Skin of body (tissue), 2 donors: ENCODE measurements around the gene PIP4K2A. TPM values are rescaled to one million over a fixed set of nuclear protein-coding genes. Genes with fewer than 3 reads are reported as not detected.

ENCODE experiments used
- DNase-seq: peaks from one replicate; lab custom pipeline; 2025; lab: John Stamatoyannopoulos, UW
- total RNA-seq: library from RNA; depleted of rRNA; stranded (reverse); fragments of >200 nt; gene quantifications from one replicate; pipeline ENCODE4 v1.2.3, GENCODE V29; 2014

The PIP4K2A gene
- total RNA-seq, 1 donor from 2014 or later: 22.1 TPM

GRCh38 chr10:22621726-22622125, 92.7 kb downstream of the PIP4K2A start:
- DNase-seq: no peak

- no peak for DNase-seq
Measured at GRCh38 chr10:22620929-22621328, 93.4 kb downstream of the PIP4K2A start.

- peak; percentile 47 for DNase-seq
Measured at GRCh38 chr10:22620140-22620857, 94.1 kb downstream of the PIP4K2A start.

- DNase-seq: no peak
Measured at GRCh38 chr10:22619101-22619500, 95.3 kb downstream of the PIP4K2A start.

GRCh38 chr10:22618078-22618785, 96.1 kb downstream of the PIP4K2A start:
- DNase-seq: no peak

GRCh38 chr10:22617516-22617915, 96.9 kb downstream of the PIP4K2A start:
- no peak for DNase-seq

- no peak for DNase-seq
Measured at GRCh38 chr10:22617051-22617450, 97.3 kb downstream of the PIP4K2A start.

- no peak for DNase-seq
Measured at GRCh38 chr10:22615819-22616499, 98.4 kb downstream of the PIP4K2A start.

- no peak for DNase-seq
Measured at GRCh38 chr10:22615101-22615500, 99.3 kb downstream of the PIP4K2A start.

- DNase-seq: no peak
Measured at GRCh38 chr10:22613011-22613410, 101.4 kb downstream of the PIP4K2A start.

- DNase-seq: no peak
Measured at GRCh38 chr10:22612318-22612717, 102.1 kb downstream of the PIP4K2A start.

GRCh38 chr10:22611425-22612115, 102.8 kb downstream of the PIP4K2A start:
- no peak for DNase-seq

GRCh38 chr10:22610610-22611009, 103.8 kb downstream of the PIP4K2A start:
- no peak for DNase-seq

- no peak for DNase-seq
Measured at GRCh38 chr10:22609719-22610465, 104.5 kb downstream of the PIP4K2A start.

- DNase-seq: peak; percentile 33
Measured at GRCh38 chr10:22609251-22609650, 105.1 kb downstream of the PIP4K2A start.

GRCh38 chr10:22607261-22607660, 107.1 kb downstream of the PIP4K2A start:
- no peak for DNase-seq

- no peak for DNase-seq
Measured at GRCh38 chr10:22606164-22606614, 108.2 kb downstream of the PIP4K2A start.

GRCh38 chr10:22605168-22605567, 109.2 kb downstream of the PIP4K2A start:
- no peak for DNase-seq

GRCh38 chr10:22604344-22605126, 109.8 kb downstream of the PIP4K2A start:
- no peak for DNase-seq

- DNase-seq: no peak
Measured at GRCh38 chr10:22603581-22603980, 110.8 kb downstream of the PIP4K2A start.
